Mesendoderm (in vitro differentiated cells): ENCODE measurements around the gene FANCE.

Source experiments
- DNase-seq: peaks from one replicate; pipeline ENCODE4 v3.0.0; 2013
- H2AK5ac ChIP-seq: 2 replicates; pipeline ENCODE4 v1.6.1; 2013; ENCODE audit warnings: low read length, inconsistent platforms
- H2BK120ac ChIP-seq: 2 replicates; pipeline ENCODE4 v1.6.1; 2013; ENCODE audit warnings: low read depth, mild to moderate bottlenecking, low read length, moderate library complexity, mixed read lengths
- H2BK15ac ChIP-seq: replicated peaks from 2 replicates; pipeline ENCODE4 v1.6.1; 2013; ENCODE audit warnings: low read depth, mild to moderate bottlenecking, moderate library complexity
- H2BK5ac ChIP-seq: 2 replicates; pipeline ENCODE4 v1.6.1; 2013; ENCODE audit warnings: low read length, inconsistent platforms
- H3K18ac ChIP-seq: 2 replicates; pipeline ENCODE4 v1.6.1; 2013; ENCODE audit warnings: mild to moderate bottlenecking, low read length, mixed read lengths
- H3K23ac ChIP-seq: one replicate; pipeline ENCODE4 v1.6.1; 2013; ENCODE audit warnings: low read length
- H3K27ac ChIP-seq: 2 replicates; pipeline ENCODE4 v1.5.1; 2013; ENCODE audit warnings: low read depth, mild to moderate bottlenecking, inconsistent platforms, low read length, moderate library complexity
- H3K27me3 ChIP-seq: 2 replicates; pipeline ENCODE4 v1.6.1; 2013; ENCODE audit warnings: low read length, control low read depth, mild to moderate bottlenecking, inconsistent platforms; ENCODE audit not compliant: insufficient read depth, poor library complexity
- H3K36me3 ChIP-seq: 2 replicates; pipeline ENCODE4 v1.6.1; 2013; ENCODE audit warnings: low read length, inconsistent platforms; ENCODE audit not compliant: control insufficient read depth, insufficient read depth
- H3K4ac ChIP-seq: one replicate; pipeline ENCODE4 v1.6.1; 2013; ENCODE audit warnings: low read depth, mild to moderate bottlenecking, low read length, moderate library complexity
- H3K4me1 ChIP-seq: 2 replicates; pipeline ENCODE4 v1.6.1; 2013; ENCODE audit warnings: low read depth, low read length, inconsistent platforms; ENCODE audit not compliant: control insufficient read depth
- H3K4me2 ChIP-seq: 2 replicates; pipeline ENCODE4 v1.6.1; 2013; ENCODE audit warnings: low read length
- H3K4me3 ChIP-seq: 2 replicates; pipeline ENCODE4 v1.5.1; 2013; ENCODE audit warnings: mild to moderate bottlenecking, low read length
- H3K56ac ChIP-seq: one replicate; pipeline ENCODE4 v1.6.1; 2013; ENCODE audit warnings: low read length
- H3K79me1 ChIP-seq: 2 replicates; pipeline ENCODE4 v1.6.1; 2013; ENCODE audit warnings: low read length, inconsistent platforms
- H3K79me2 ChIP-seq: 2 replicates; pipeline ENCODE4 v1.6.1; 2013; ENCODE audit warnings: mild to moderate bottlenecking, low read length; ENCODE audit not compliant: control insufficient read depth, insufficient read depth
- H3K9ac ChIP-seq: 2 replicates; pipeline ENCODE4 v1.6.1; 2013; ENCODE audit warnings: low read length, inconsistent platforms
- H4K5ac ChIP-seq: one replicate; pipeline ENCODE4 v1.6.1; 2013; ENCODE audit warnings: low read length
- H4K8ac ChIP-seq: one replicate; pipeline ENCODE4 v1.6.1; 2013; ENCODE audit warnings: low read depth, mild to moderate bottlenecking, control low read depth, low read length, moderate library complexity
- WGBS: extraction: QIAGEN DNeasy Blood & Tissue Kit; methylation state at CpG from one replicate; pipeline ENCODE4 v1.1.7; 2013; ENCODE audit warnings: low lambda C conversion rate, missing lambda C conversion rate; ENCODE audit not compliant: insufficient coverage; ENCODE audit errors: extremely low coverage; 5-methylcytosine and 5-hydroxymethylcytosine counted together

Gene FANCE

GRCh38 chr6:35417979-35418661, 34.0 kb upstream of the FANCE start:
- DNase-seq = no peak
- Histone ChIP-seq H2BK5ac (no peak overlapping the region), H3K79me2 (no peaks in the 10 kb centered on the region), H3K79me1 (no peaks in the 10 kb centered on the region), H3K56ac (no peak overlapping the region), H3K23ac (no peak overlapping the region), H4K8ac (no peak overlapping the region), H3K18ac (no peak overlapping the region), H3K4me1 (peaks cover 6% of the 10 kb centered on the region), H3K4ac (no peak overlapping the region), H3K27me3 (no peaks in the 10 kb centered on the region), H3K4me2 (no peak overlapping the region), H3K9ac (no peak overlapping the region), H3K27ac (no peak overlapping the region), H2AK5ac (no peak overlapping the region), H3K36me3 (no peaks in the 10 kb centered on the region), H4K5ac (no peak overlapping the region), H2BK120ac (no peak overlapping the region), H2BK15ac (no peak overlapping the region), H3K4me3 (no peak overlapping the region)
- WGBS = no CpG with 5 or more reads among the region's 14 CpGs

GRCh38 chr6:35419417-35419816, 32.7 kb upstream of the FANCE start:
- Histone ChIP-seq H3K9ac (no peak overlapping the region), H3K27ac (no peak overlapping the region), H3K18ac (no peak overlapping the region), H3K4me3 (no peak overlapping the region), H2BK5ac (no peak overlapping the region), H4K5ac (no peak overlapping the region), H3K23ac (no peak overlapping the region), H2BK120ac (no peak overlapping the region), H3K4ac (no peak overlapping the region), H3K4me1 (peaks cover 6% of the 10 kb centered on the region), H3K4me2 (no peak overlapping the region), H3K79me2 (no peaks in the 10 kb centered on the region), H4K8ac (no peak overlapping the region), H3K79me1 (no peaks in the 10 kb centered on the region), H2BK15ac (no peak overlapping the region), H3K27me3 (no peaks in the 10 kb centered on the region), H3K36me3 (peaks cover 2% of the 10 kb centered on the region), H3K56ac (no peak overlapping the region), H2AK5ac (no peak overlapping the region)
- DNase-seq = peak; percentile 70
- WGBS = no CpG with 5 or more reads among the region's 5 CpGs

GRCh38 chr6:35419961-35420360, 32.2 kb upstream of the FANCE start:
- H2BK15ac ChIP-seq = no peak overlapping the region
- H3K79me1 ChIP-seq = no peaks in the 10 kb centered on the region
- no peak overlapping the region for H3K9ac ChIP-seq
- no peak overlapping the region for H2BK120ac ChIP-seq
- DNase-seq = no peak
- H3K4me1 ChIP-seq = peaks cover 6% of the 10 kb centered on the region
- H3K36me3 ChIP-seq = peaks cover 4% of the 10 kb centered on the region
- no peak overlapping the region for H3K4me2 ChIP-seq
- no peaks in the 10 kb centered on the region for H3K79me2 ChIP-seq
- H3K18ac ChIP-seq = no peak overlapping the region
- no peaks in the 10 kb centered on the region for H3K27me3 ChIP-seq
- no peak overlapping the region for H2AK5ac ChIP-seq
- H3K4ac ChIP-seq = no peak overlapping the region
- H3K27ac ChIP-seq = no peak overlapping the region
- H4K5ac ChIP-seq = no peak overlapping the region
- H3K23ac ChIP-seq = no peak overlapping the region
- no peak overlapping the region for H3K56ac ChIP-seq
- no CpG with 5 or more reads among the region's 14 CpGs for WGBS
- H2BK5ac ChIP-seq = no peak overlapping the region
- no peak overlapping the region for H4K8ac ChIP-seq
- H3K4me3 ChIP-seq = no peak overlapping the region

GRCh38 chr6:35425284-35425683, 26.9 kb upstream of the FANCE start:
- DNase-seq = no peak
- Histone ChIP-seq H3K27ac (no peak overlapping the region), H3K9ac (no peak overlapping the region), H3K79me1 (no peaks in the 10 kb centered on the region), H2BK5ac (no peak overlapping the region), H2BK15ac (no peak overlapping the region), H2BK120ac (no peak overlapping the region), H3K23ac (no peak overlapping the region), H3K4me3 (no peak overlapping the region), H3K18ac (no peak overlapping the region), H3K27me3 (no peaks in the 10 kb centered on the region), H3K36me3 (peaks cover 4% of the 10 kb centered on the region), H3K4ac (no peak overlapping the region), H4K8ac (no peak overlapping the region), H3K4me1 (peaks cover 2% of the 10 kb centered on the region), H4K5ac (no peak overlapping the region), H3K79me2 (no peaks in the 10 kb centered on the region), H2AK5ac (no peak overlapping the region), H3K4me2 (no peak overlapping the region), H3K56ac (no peak overlapping the region)
- no CpG with 5 or more reads among the region's 3 CpGs for WGBS

- Histone ChIP-seq H3K18ac (no peak overlapping the region), H2BK15ac (no peak overlapping the region), H3K4me2 (no peak overlapping the region), H2BK5ac (no peak overlapping the region), H4K5ac (no peak overlapping the region), H3K79me2 (no peaks in the 10 kb centered on the region), H3K36me3 (peaks cover 4% of the 10 kb centered on the region), H3K56ac (no peak overlapping the region), H3K4ac (no peak overlapping the region), H3K27me3 (no peaks in the 10 kb centered on the region), H4K8ac (no peak overlapping the region), H2AK5ac (no peak overlapping the region), H2BK120ac (no peak overlapping the region), H3K4me3 (no peak overlapping the region), H3K27ac (no peak overlapping the region), H3K4me1 (peaks cover 2% of the 10 kb centered on the region), H3K9ac (no peak overlapping the region), H3K23ac (no peak overlapping the region), H3K79me1 (no peaks in the 10 kb centered on the region)
- DNase-seq = no peak
- WGBS = no CpG with 5 or more reads among the region's 8 CpGs
Measured at GRCh38 chr6:35426074-35426473, 26.1 kb upstream of the FANCE start.

GRCh38 chr6:35427435-35427834, 24.7 kb upstream of the FANCE start:
- Histone ChIP-seq H3K18ac (no peak overlapping the region), H3K4me3 (no peak overlapping the region), H2BK5ac (no peak overlapping the region), H3K79me1 (no peaks in the 10 kb centered on the region), H2BK15ac (no peak overlapping the region), H3K36me3 (peaks cover 4% of the 10 kb centered on the region), H4K5ac (no peak overlapping the region), H3K56ac (no peak overlapping the region), H3K9ac (no peak overlapping the region), H3K23ac (no peak overlapping the region), H3K4me1 (peaks cover 2% of the 10 kb centered on the region), H3K79me2 (no peaks in the 10 kb centered on the region), H3K4ac (no peak overlapping the region), H4K8ac (no peak overlapping the region), H3K4me2 (no peak overlapping the region), H2BK120ac (no peak overlapping the region), H2AK5ac (no peak overlapping the region), H3K27ac (no peak overlapping the region), H3K27me3 (no peaks in the 10 kb centered on the region)
- no CpG with 5 or more reads among the region's 5 CpGs for WGBS
- no peak for DNase-seq
